HCT116 (cell line): ENCODE data around the gene NACC2.

Source experiments
- CEBPB ChIP-seq: IDR thresholded peaks from 2 replicates; pipeline ENCODE4 v1.6.1; 2012; ENCODE audit warnings: low read depth
- CTCF ChIP-seq, 3 experiments: fragments of 200-600 bp in 1 of 3; sonication (generic) in 1 of 3; IDR thresholded peaks in 2 of 3; conservative IDR thresholded peaks in 1 of 3; 2 replicates each; pipeline ENCODE4 v1.5.1; 2012 to 2017; ENCODE audit warnings: low read depth in 2 of 3, low read length in 2 of 3, antibody characterized with exemption in 1 of 3, borderline replicate concordance in 1 of 3, control low read depth in 1 of 3, mild to moderate bottlenecking in 1 of 3, mixed read lengths in 1 of 3, mixed run types in 1 of 3, moderate library complexity in 1 of 3; ENCODE audit not compliant: insufficient read depth in 1 of 3
- EZH2 ChIP-seq: fragments of 200-600 bp; sonication (generic); IDR thresholded peaks from 2 replicates; pipeline ENCODE4 v1.6.1; 2017; ENCODE audit warnings: antibody characterized with exemption, mixed run types
- EZH2phosphoT487 ChIP-seq: fragments of 200-600 bp; IDR thresholded peaks from 2 replicates; pipeline ENCODE4 v1.6.1; 2018; ENCODE audit warnings: antibody characterized with exemption, borderline replicate concordance
- RAD21 ChIP-seq: IDR thresholded peaks from 2 replicates; pipeline ENCODE4 v1.6.1; 2012; ENCODE audit warnings: low read depth, mild to moderate bottlenecking
- SP1 ChIP-seq: IDR thresholded peaks from 2 replicates; pipeline ENCODE4 v1.6.1; 2012; ENCODE audit warnings: low read depth
- TF ChIP-seq, protein P1 (sequence below): IDR thresholded peaks from 2 replicates; pipeline ENCODE4 v1.6.1; 2011; ENCODE audit warnings: mild to moderate bottlenecking, low read length, moderate library complexity; ENCODE audit not compliant: insufficient replicate concordance; ENCODE audit errors: extremely low read depth

GRCh38 chr9:135974220-135974573, 120.9 kb downstream of the NACC2 start:
- peak; percentile 17 to 30 (median 24); a peak in 4 of 6 replicates for TF ChIP-seq CTCF (IDR thresholded peaks at IDR 0.05 in 2 of 3, conservative IDR thresholded peaks at IDR 0.05 in 1 of 3; ENCODE audit: borderline replicate concordance in 1 of 3, insufficient read depth in 1 of 3, low read depth in 2 of 3, low read length in 2 of 3)
- no peak for TF ChIP-seq EZH2phosphoT487
- no peak for TF ChIP-seq SP1
- TF ChIP-seq EZH2, result no peak
- TF ChIP-seq CEBPB, result no peak
- TF ChIP-seq RAD21, result peak; percentile 53; the same call in 1 of the 2 replicates
- TF ChIP-seq, protein P1, sequence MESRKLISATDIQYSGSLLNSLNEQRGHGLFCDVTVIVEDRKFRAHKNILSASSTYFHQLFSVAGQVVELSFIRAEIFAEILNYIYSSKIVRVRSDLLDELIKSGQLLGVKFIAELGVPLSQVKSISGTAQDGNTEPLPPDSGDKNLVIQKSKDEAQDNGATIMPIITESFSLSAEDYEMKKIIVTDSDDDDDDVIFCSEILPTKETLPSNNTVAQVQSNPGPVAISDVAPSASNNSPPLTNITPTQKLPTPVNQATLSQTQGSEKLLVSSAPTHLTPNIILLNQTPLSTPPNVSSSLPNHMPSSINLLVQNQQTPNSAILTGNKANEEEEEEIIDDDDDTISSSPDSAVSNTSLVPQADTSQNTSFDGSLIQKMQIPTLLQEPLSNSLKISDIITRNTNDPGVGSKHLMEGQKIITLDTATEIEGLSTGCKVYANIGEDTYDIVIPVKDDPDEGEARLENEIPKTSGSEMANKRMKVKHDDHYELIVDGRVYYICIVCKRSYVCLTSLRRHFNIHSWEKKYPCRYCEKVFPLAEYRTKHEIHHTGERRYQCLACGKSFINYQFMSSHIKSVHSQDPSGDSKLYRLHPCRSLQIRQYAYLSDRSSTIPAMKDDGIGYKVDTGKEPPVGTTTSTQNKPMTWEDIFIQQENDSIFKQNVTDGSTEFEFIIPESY, result no peak
